HG03565 (cell line): ENCODE data around the gene NT5C3B.

Experiments
- ATAC-seq: cut with Tn5 transposase; IDR thresholded peaks from one replicate; pipeline ENCODE4 v1.9.1; 2021; ENCODE audit warnings: mild to moderate bottlenecking, moderate library complexity; ENCODE audit not compliant: unreplicated experiment

NT5C3B gene

DNA sequence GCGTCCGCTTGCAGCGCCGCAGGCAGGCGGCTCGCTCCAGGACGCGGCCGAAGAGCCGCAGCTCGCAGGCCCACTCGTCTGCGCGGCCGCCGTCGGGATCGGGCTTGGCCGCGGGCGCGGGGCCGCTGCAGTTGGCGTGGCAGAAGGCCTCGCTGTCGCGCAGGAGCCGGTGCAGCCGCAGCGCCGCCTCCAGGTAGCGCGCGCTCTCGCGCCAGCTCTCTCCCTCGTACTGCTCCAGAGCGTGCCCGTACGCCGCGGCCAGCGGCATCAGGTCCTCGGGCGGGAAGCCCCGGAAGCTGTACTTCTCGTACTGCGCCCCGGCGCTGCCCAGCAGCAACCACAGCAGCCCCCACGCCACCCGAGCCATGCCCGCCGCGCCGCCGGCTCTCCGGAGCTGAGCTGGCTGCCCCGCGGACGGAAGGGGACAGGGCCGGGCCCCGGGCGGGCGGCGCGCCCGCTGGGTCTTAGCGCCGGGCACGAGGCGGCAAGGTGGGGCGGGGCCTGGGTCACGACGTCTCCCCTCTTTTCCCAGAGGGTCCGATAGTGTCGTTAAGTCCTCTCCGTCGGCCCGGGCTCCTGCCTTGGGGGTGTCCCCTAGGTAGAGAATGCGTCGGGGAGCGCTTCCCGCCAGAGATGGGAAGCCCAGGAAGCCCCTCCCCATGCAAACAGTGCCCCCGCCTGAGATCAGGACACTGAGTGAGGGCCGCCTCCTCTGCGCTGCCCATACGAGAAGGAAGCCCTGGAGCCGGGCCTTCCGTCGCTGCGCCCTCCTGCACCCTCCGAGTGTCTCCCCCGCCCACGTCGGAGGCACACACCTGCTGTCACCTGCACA, 24.3 kb downstream of the NT5C3B start, which contains the start of gene P3H4:
P3H4 (minus strand) TSS at position 401 of the 832 bp plus-strand sequence; CDS start at position 367, 34 bp downstream.
- peak; percentile 64 for ATAC-seq

DNA sequence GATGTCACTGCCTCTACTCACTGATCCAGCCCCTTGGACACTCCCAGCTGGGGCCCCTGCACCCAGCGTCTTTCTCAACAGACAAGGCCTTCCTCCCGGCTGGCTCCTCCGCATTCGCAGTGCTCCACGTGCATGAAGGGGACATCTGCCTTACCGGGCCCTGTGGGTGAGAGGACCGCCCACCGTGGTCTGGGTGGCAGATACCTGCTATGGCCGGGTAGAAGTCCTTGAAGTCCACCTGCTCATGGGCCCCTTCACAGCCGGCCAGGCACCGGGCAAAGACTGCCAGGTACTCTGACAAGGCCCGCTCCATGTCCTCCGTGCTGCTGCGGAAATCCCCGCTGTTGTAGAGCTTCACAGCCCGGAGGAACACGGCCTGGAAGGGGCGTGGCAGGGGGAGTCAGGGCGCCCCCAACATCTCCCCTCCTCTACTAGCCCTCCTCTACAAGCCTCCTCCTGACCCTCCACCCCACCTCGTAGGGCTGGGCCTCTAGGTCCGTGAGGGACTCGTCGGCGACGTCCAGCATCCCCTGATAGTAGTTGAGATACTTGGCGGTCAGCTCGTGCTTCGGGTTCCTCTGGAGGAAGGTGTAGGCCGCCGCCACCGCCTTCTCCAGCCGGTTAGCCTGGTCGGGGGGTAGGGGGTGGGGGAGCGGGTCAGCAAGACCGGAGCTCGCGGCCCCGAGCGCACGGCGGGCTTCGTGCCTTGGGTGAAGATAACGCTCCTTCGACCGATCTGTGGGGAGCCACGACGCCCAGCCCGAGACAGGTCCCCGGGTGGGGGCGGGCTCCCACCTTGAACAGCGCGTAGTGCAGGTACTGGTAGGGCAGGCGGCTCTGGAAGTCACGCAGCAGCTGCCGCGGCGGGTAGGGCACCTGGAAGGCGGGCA, 25.1 kb downstream of the NT5C3B start:
- no peak for ATAC-seq

DNA sequence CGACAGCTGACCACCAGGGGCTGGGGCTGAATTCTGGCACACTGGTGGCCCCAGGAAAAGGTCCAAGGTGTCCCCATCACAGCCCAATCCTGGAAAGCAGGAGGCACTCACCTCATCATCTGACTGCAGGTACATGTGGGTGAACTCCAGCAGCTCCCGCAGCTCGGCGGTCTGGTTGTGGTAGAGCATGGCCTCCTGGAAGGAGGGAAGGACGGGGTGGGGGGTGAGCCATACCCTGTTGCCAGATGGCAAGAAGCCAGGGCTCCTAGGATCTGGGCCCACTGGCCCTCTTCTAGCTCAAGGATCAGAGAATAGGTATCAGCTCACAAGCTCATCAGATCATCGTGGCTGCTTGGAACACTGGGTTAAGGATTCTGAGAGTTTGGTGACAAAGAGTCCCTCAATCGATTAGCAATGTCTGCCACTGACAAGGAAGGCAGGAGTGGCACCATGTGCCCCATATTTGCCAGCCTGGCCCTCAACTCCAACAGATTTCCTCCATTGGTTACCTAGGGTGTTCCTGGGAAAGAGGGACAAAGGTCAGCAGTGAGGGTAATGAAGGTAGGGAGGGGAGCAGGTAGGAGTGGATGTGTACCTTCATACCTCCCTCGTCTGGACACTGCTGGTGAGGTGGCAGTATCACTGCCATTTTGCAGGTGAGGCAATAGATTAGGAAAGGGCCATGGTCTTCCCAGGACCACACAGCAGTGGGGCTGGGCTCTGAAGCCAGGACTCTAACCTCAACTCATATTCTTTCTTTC, 29.2 kb downstream of the NT5C3B start:
- ATAC-seq = no peak

DNA sequence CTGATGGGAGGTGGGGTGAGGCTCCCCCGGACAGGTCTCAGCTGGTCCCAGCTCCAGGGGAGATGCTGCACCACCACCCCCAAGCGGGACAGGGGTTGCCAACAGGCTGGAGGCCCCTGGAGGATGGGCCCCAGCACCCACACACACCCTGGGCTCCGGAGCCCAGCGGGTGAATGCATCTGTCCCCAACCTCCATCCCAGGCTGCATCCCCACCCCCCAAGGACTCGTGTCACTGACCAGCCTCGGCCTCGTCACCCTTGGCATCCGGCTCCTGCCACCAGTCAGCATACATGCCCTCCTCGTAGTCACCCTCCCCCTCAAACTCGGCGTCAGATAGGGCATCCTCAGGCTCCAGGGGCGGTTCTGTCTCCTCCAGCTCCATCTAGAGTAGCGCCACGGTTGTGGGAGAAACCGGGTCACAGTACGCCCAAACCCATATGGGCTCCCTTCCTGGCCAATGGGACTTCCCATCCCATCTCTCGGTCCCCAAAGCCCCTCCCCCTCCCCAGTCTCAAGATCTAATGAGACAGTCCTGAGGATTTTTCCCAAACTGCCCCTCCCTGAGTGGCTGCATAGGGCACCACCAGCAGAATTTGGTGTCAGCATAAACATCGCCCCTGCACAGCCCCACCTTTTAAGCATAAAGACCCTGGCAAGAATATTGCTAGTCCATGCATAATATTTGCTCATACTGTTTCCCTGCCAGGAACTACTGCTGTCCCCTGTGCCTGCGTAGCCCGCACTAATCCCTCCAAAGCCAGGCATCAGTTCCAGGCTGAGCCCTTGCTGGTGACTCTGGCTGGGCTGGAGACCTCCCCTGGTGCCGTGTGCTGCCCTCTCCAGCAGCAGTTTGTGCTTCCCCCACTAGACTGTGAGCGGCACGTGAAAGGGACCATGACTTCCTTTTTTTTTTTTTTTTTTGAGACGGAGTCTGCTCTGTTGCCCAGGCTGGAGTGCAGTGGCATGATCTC, 32.7 kb downstream of the NT5C3B start:
- no peak for ATAC-seq

DNA sequence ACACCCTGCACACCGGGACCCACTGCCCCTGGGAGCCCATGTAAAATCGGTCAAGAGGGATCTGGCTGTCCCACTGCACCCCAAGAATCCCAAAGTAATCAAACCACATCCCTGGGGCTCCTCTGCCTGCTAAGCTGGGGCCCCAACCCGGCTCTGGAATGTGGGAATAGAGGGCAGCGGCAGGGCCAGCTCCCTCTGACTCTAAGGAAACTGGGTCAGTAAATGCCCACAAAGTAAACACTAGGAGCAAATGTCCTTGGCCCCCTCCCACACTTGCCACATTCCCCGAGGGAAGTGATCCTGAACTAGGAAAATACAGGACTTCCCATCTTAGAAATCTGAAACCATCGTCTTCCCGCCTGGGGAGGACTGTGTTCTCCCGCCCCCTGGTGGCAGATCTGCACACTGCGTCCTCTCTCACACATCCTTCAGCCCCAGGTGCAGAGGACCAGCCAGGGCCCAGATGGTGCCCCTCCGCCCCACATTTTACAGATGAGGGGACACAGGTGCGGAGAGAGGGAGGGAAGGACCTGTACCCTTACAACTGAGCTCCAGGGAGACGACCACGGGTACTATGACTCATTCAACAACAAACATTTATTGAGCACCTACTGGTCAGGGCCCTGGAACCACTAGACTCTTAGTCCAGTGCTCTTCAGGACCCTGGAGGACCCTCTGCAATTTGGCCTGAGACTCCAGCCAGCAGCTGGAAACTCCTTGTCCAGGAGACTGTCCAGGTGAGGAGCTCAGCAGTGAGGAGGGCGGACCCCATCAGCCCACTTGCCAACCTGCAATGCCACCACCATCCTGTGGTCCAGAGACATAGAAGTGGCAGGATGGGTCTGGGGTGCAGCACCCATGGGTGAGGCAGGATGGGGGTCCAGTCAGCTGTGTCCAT, 34.4 kb downstream of the NT5C3B start:
- ATAC-seq = no peak

DNA sequence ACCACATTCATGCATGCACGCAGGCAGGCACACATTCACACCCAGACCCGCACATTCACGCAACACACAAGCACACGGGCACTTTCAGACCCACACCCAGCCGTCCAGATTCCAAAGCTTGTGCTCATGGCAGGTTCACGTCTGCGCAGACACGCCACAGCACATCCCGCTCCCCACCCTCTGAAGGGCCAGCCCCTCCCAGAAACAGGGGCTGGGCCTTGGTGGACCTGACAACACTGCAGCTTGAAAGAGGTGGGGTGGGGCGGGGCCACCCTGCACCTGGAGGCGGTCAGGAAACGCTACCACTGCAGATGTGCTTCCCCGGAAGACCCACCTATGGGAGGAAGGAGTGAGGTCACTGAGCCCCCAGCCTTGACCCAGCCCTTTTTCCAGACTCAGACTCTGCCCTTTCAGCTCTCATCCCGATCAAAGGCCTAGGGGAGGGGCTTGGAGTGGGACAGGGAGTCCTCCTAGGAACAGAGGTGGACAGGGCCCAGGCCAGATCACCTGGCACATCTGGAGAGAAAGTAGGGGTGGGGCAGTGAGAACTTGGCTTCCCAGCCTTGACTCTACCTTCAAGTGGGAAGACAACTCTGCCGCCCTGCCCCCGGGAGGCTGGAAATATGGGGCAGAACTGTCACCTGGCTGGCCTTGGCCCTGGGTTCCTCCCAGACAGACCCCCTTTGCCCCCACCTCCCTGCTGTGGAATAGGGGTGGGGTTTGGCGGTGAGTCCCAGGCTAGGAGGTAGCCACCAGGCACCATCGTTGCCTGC, 35.2 kb downstream of the NT5C3B start:
- no peak for ATAC-seq

DNA sequence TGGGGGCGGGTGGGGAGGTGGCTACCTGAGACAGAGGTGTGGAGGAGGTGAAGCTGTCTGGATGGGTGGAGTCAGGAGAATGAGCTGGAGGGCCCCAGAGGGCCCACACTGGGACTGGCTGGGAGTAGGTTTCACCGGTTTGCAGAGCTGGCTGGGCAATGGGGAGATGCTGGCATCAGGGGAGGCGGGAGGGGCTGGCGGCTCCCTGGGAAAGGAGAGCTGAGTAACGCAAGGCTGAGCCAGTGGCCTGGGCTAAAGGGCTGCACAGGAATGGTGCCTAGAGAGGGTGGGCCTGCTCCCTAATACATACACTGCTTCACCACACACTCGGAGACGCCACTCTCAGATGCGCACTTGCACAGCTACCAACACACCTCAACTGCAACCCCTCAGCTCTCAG, 36.7 kb downstream of the NT5C3B start:
- ATAC-seq = no peak

DNA sequence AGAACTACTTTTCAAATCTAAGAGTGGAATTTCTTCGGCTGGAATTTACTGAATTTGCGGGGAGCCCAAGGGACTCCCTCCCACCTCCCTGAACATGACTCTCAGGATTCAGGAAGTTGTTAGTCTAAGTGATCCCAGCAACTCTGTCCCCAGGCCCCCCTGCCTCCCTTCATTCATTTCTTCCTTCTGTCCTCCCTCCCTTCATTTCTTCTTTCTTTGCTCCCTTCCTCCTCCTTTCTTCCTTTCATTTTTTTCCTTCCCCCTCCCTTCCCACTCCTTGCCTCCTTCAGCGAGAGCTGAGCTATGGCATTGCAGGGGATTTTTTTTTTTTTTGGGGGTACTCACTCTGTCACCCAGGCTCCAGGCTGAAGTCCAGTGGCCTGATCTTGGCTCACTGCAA, 38.7 kb downstream of the NT5C3B start:
- no peak for ATAC-seq

DNA sequence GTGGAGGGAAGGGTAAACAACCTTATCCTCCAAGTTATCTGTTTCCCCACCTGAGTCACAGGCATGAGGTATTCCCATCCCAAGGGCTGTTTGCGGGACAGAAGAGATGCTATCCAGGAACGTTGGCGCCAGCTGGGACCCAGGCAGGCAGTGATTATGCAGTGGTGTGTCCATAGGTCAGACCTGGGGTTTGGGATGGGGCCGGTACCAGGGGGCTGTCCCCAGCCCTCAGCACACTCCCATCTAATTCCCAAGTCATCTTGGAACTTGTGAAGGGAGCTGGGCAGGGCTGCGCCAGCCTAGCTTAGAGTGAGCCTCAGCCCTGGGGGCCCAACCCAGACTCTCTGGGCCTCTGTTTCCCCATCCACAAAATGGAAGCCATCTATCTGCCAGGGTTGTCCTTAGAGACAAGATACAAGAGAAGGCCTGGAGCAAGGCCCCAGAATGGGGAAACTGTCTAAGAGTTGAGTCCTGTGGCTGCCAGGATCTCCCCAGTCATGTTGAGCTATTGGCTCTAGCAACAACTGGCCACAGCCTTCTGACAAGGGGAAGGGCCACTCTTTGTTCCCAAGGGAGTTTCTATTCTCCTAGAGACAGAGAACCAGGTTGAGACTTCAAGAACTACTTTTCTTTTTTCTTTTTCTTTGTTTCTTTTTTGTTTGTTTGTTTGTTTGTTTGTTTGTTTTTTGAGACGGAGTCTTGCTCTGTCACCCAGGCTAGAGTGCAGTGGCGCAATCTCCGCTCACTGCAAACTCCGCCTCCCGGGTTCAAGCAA, 39.7 kb downstream of the NT5C3B start:
- no peak for ATAC-seq

DNA sequence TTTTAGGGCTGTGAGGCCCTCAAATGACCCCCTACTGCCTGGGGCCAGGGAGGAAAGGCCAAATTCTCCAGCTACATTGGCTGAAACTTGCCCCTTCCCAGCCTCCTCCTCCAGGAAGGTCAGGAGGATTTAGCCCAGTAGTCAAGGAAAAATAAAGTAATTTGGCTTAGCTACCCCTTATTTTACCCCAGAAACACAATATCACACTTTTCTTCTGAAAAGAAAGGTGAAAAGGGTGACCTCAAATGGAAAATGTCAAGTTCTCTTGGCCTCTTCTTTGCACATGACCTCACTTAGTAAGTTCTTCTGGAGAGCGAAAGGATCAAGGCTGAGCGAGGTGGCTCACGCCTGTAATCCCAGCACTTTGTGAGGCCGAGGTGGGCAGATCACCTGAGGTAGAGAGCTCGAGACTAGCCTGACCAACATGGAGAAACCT, 41.5 kb downstream of the NT5C3B start:
- no peak for ATAC-seq

DNA sequence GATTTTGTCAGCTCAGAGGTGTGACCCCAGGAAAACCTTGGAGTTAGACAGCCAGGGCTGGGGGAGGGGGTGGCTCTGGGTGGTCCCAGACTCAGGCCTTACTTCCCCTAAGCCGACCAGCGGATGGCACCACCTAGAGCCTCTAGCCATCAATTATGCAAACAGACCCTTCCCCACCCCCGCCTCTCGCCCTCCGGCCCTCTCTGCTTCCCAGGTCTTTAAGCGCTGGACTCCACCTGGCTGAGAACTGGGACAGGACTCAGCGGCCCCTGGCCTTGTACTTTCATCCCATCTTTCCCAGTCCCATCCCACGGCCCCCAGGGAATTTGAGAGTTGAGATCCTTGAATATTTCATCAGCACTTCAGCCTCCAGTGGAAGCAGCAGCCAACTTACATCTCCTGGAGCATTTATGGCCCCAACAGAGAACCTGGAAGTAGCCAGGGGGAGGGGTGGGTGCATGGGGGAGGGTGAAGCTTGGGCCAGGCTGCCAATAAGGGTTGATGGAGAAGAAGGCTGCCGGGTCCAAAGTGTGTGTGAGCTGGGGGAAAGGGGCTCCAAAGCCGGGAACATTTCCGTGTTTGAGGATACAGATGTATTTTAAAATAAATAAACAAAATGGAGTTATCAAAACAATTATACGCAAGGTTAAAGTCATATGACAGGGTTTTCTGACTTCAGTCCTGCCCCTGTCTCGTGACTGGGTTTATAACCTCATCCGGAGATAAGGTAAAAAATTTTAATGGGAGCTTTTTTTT, 42.1 kb downstream of the NT5C3B start:
- ATAC-seq = no peak

DNA sequence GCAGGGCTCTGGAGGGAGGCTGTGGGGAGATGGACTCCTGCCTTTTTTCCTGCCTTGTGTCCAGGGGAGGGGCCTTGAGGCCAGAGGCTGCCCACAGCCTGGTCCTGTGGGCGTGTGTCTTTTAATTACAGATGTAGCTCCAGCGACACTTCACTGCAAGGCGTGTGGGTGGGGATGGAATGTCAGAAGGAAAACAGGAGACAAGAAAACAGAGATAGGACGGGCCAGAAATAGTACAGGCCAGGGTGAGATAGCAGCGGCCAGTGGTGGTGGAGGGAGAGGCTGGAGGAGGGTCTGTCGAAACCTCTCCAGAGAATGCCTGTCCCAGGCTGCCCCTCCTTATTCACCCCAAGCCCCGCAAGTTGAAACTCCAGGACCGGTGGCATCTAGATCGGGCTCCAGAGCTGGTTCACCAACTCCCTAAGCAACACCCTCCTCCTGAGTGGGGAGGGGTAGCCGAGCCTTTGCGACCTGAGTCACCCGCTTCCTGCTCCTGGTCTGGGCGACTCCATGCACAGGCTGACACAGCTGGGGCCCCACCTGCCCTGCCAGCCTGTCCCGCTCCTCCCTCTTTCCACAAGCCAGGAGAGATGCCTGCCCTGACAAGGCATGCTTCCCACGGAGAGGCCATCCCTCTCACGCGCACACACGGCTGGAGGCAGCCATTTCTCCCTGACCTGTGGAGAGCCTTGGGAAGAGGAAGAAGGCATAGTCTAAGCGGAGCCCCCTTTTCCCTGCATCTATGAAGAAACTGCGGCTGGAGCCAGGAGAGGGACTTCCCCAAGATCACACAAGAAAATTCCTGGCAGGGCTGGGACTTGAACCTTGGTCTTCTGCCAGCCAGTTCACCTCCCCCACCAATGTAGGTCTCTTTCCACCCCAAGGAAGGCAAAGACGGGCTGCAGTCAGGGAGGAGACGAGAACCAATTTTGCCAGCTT, 42.9 kb downstream of the NT5C3B start:
- no peak for ATAC-seq

DNA sequence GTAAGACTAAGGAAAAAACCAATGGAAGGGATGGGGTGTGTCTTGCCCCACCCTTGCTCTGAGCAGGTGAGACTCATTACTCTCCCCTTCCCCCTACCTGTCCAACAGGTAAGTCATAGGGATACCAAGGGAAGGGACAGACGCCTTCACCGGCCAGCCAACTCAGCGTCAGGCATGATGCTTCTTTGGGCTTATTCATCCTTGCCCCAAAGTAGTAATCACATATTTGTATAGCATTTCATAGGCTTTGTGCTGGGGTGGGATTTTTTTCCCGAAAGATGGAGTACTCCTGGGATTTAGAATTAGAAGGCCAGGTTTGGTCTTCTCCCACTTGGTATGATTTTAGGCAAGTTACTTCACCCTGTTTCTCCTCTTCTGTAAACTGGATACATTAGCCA, 49.0 kb downstream of the NT5C3B start:
- ATAC-seq = no peak

DNA sequence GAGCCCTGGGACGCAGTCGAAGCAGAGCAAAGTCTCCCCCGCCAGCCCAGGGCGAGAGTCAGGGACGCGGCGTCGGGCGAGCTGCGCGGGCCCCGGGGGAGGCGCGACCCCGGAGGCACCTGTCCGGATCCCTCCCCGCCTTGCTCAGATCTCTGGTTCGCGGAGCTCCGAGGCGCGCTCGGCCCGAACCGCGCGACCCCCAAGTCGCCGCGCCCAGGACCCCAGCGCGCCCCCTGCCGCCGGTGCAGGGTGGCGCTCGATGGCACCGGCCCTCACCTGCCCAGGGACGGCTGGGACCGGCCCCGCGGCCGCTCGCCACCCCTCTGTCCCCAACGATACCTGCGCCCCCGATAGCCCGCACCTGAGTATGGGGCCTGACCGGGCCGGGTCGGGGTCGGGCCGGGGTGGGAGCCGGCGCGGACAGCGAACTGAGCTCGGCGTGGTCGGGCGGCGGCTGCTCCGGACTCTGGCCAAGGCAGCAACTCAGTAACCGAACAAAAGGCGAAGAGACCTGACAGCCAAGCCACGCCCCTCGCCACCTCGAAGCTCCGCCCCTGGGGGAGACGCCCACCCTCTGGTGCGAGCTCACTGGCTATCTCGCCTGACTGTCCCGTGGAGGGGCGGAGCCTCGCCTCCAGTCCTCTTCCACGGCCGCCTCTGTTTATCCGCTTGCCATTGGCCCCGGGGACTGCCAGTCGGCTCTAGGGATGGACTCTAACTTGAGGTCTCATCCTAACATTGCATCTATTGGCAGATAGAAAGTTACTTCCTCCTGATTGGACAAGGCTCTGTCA, 49.6 kb downstream of the NT5C3B start, which contains the start of gene JUP:
JUP (minus strand) TSS at position 485 of the 794 bp plus-strand sequence. CDS start 14,857 bp downstream, outside the sequence.
- peak; percentile 71 for ATAC-seq

DNA sequence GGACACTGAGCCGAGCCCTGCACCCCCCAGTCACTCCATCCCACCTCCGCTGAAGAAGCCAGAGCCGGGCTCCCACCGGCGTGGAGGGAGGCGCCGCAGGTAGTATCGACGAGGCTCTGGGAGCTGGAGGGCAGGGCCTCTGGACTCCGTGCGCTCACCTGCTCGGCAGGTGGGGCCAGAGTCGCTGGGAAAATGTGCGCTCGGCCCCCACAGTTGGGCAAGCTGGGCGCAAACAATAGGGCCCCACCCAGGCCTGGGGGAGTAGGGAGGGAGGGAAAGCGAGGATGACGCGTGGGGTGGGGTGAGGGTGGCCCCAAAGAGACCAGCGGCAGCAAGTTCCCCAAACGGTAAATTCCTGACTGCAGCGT, 50.2 kb downstream of the NT5C3B start:
- ATAC-seq = no peak
